ENCODE data around the gene DDX31. TPM values are rescaled to one million over a fixed set of nuclear protein-coding genes. Genes with fewer than 3 reads are reported as not detected.

Gene DDX31
- total RNA-seq, 1 experiment from 2014 or later, result 25.8 TPM

DNA sequence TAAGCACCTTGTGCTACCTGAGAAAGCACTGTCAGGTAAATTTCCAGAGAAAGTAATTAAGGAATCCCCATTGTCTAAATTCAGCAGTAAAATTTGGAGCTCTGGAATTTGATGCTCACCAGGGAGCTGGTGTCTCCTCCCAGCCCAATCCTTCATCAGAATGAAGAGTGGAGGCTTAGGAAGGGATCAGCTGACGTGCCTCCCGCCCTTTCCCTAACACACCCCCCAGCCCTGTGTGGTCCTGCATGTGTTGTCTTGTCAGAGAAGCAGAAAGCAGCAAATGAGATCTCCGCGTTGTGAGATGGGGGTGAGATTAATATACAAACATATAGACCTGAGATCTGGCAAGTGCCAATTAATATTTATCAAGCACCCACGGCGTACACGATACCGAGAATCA lies 114.3 kb downstream of the DDX31 start (continued):
- TF ChIP-seq CTCF (IDR thresholded peaks at IDR 0.05 in 2 of 3, conservative IDR thresholded peaks at IDR 0.05 in 1 of 3; ENCODE audit: borderline replicate concordance in 1 of 3, insufficient read depth in 1 of 3, low read depth in 2 of 3, low read length in 2 of 3) (no peak), POLR2A (IDR thresholded peaks at IDR 0.05; ENCODE audit: borderline replicate concordance, extremely low read depth, insufficient read depth, insufficient read length) (no peak), ELF1 (IDR thresholded peaks at IDR 0.05; ENCODE audit: borderline replicate concordance, low read depth) (no peak)

DNA sequence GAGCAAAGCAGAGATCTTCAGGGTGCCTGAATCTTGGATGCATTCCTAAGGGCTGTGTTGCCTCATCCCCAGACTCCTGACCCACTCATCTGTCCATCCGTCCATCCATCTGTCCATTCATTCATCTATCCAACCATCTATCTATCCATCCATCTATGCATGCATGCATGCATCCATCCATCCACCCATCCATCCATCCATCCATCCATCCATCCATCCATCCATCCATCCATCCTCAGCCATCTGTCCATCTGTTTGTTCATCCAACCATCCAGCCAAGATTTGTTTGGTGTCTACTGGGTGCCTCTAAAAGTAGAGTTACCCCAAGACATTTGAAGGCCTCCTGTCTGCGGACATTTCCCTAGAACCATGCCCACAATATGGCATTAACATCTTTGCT lies 115.0 kb downstream of the DDX31 start:
- H3K9me2 ChIP-seq (ENCODE audit: insufficient read depth), result no peaks in the 10 kb centered on the region
- DNase-seq (ENCODE audit: low read depth, low spot score), result no peak
- H3K79me2 ChIP-seq (ENCODE audit: insufficient read depth, low read length), result no peaks in the 10 kb centered on the region
- ChIA-PET CTCF (no interaction called here), POLR2A (no interaction called here), RAD21 (ENCODE audit: low non-redundant PET in 1 of 2, low total read pairs in 2 of 2, uncharacterized antibody in 2 of 2, unreplicated experiment in 2 of 2) (no interaction called here)
- H3K4me2 ChIP-seq (ENCODE audit: low read length), result no peak overlapping the region
- H3K27ac ChIP-seq (ENCODE audit: low read depth, low read length), result no peak overlapping the region
- H2AFZ ChIP-seq (ENCODE audit: low read depth, low read length, poor library complexity, severe bottlenecking), result no peak overlapping the region
- intact Hi-C loops (cut with micrococcal nuclease), result no loop called here
- H3K4me3 ChIP-seq (replicated peaks in 1 of 2; ENCODE audit: low read depth in 1 of 2, low read length in 2 of 2), result no peak overlapping the region
- no peaks in the 10 kb centered on the region for H3K27me3 ChIP-seq (ENCODE audit: insufficient read depth, low read length)
- H3K9me3 ChIP-seq (ENCODE audit: control insufficient read depth in 1 of 2, insufficient read depth in 1 of 2, low read depth in 1 of 2, low read length in 2 of 2), result no peaks in the 10 kb centered on the region
- peaks cover 0 to 4% of the 10 kb centered on the region in 2 experiments; a peak in 2 of 4 replicates for H3K4me1 ChIP-seq (ENCODE audit: control insufficient read depth in 1 of 2, insufficient read depth in 2 of 2, low read length in 2 of 2)
- BruUV-seq (replicated peaks), result no TSS peak
- no peak for ATAC-seq
- no peaks in the 10 kb centered on the region for H3K36me3 ChIP-seq (ENCODE audit: control insufficient read depth in 1 of 2, insufficient read depth in 2 of 2, low read length in 2 of 2)
- H4K20me1 ChIP-seq (ENCODE audit: insufficient read depth), result no peaks in the 10 kb centered on the region
- H3K9ac ChIP-seq (ENCODE audit: low read length), result no peak overlapping the region
- no peak for TF ChIP-seq POLR2A (IDR thresholded peaks at IDR 0.05; ENCODE audit: borderline replicate concordance, extremely low read depth, insufficient read depth, insufficient read length)
- TF ChIP-seq, protein P1, sequence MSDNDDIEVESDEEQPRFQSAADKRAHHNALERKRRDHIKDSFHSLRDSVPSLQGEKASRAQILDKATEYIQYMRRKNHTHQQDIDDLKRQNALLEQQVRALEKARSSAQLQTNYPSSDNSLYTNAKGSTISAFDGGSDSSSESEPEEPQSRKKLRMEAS (IDR thresholded peaks at IDR 0.05), result no peak
- TF ChIP-seq FOSL1 (IDR thresholded peaks at IDR 0.05; ENCODE audit: low read depth), result no peak
- TF ChIP-seq JUND (IDR thresholded peaks at IDR 0.05), result no peak
- TF ChIP-seq ELF1 (IDR thresholded peaks at IDR 0.05; ENCODE audit: borderline replicate concordance, low read depth), result no peak
- no peak for TF ChIP-seq RAD21 (IDR thresholded peaks at IDR 0.05; ENCODE audit: low read depth)
- TF ChIP-seq, protein P2, sequence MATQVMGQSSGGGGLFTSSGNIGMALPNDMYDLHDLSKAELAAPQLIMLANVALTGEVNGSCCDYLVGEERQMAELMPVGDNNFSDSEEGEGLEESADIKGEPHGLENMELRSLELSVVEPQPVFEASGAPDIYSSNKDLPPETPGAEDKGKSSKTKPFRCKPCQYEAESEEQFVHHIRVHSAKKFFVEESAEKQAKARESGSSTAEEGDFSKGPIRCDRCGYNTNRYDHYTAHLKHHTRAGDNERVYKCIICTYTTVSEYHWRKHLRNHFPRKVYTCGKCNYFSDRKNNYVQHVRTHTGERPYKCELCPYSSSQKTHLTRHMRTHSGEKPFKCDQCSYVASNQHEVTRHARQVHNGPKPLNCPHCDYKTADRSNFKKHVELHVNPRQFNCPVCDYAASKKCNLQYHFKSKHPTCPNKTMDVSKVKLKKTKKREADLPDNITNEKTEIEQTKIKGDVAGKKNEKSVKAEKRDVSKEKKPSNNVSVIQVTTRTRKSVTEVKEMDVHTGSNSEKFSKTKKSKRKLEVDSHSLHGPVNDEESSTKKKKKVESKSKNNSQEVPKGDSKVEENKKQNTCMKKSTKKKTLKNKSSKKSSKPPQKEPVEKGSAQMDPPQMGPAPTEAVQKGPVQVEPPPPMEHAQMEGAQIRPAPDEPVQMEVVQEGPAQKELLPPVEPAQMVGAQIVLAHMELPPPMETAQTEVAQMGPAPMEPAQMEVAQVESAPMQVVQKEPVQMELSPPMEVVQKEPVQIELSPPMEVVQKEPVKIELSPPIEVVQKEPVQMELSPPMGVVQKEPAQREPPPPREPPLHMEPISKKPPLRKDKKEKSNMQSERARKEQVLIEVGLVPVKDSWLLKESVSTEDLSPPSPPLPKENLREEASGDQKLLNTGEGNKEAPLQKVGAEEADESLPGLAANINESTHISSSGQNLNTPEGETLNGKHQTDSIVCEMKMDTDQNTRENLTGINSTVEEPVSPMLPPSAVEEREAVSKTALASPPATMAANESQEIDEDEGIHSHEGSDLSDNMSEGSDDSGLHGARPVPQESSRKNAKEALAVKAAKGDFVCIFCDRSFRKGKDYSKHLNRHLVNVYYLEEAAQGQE (IDR thresholded peaks at IDR 0.05; ENCODE audit: low read depth), result no peak
- TF ChIP-seq EZH2 (IDR thresholded peaks at IDR 0.05), result no peak
- TF ChIP-seq ZNF274 (IDR thresholded peaks at IDR 0.05; ENCODE audit: low read depth, low read length), result no peak
- TF ChIP-seq TCF7L2 (IDR thresholded peaks at IDR 0.05; ENCODE audit: borderline replicate concordance, extremely low read depth, insufficient read depth, insufficient read length), result no peak
- no peak for TF ChIP-seq ZBTB33 (IDR thresholded peaks at IDR 0.05; ENCODE audit: extremely low read depth, insufficient replicate concordance, low read length)
- TF ChIP-seq POLR2AphosphoS5 (IDR thresholded peaks at IDR 0.05; ENCODE audit: low read depth, low read length), result no peak
- TF ChIP-seq CTCF (IDR thresholded peaks at IDR 0.05 in 2 of 3, conservative IDR thresholded peaks at IDR 0.05 in 1 of 3; ENCODE audit: borderline replicate concordance in 1 of 3, insufficient read depth in 1 of 3, low read depth in 2 of 3, low read length in 2 of 3), result no peak
